K562 (cell line): ENCODE data around the gene AAGAB. TPM values are rescaled to one million over a fixed set of nuclear protein-coding genes. Genes with fewer than 3 reads are reported as not detected.

Experiments used
- CAMTA2 ChIP-seq: fragments of 250-450 bp; sonication (Bioruptor Pico); conservative IDR thresholded peaks from 2 replicates; pipeline ENCODE4 v1.5.1; 2022
- CBFA2T2 ChIP-seq: fragments of 450-650 bp; conservative IDR thresholded peaks from 2 replicates; pipeline ENCODE4 v1.6.1; 2017; ENCODE audit warnings: mild to moderate bottlenecking
- ETV6 ChIP-seq, 3 experiments: fragments of 150-350 bp in 1 of 3; sonication (generic) in 1 of 3; formaldehyde crosslinking in 1 of 3; IDR thresholded peaks; 2 replicates each; pipeline versions ENCODE4 v1.6.1 to v1.8.0; 2014 to 2022; ENCODE audit warnings: borderline replicate concordance in 2 of 3, low read depth in 2 of 3, antibody characterized with exemption in 1 of 3, low read length in 1 of 3, mild to moderate bottlenecking in 1 of 3, missing genetic modification reagents in 1 of 3
- FOS ChIP-seq: IDR thresholded peaks from 3 replicates; pipeline ENCODE4 v1.6.1; 2011; ENCODE audit not compliant: insufficient read length; ENCODE audit errors: extremely low read depth
- GATAD2A ChIP-seq: fragments of 450-650 bp; IDR thresholded peaks from 2 replicates; pipeline ENCODE4 v1.6.1; 2017
- LARP7 ChIP-seq: fragments of 450-650 bp; IDR thresholded peaks from 2 replicates; pipeline ENCODE4 v1.6.1; 2016
- NCOA4 ChIP-seq: fragments of 450-650 bp; IDR thresholded peaks from 2 replicates; pipeline ENCODE4 v1.6.1; 2018; ENCODE audit warnings: mild to moderate bottlenecking; ENCODE audit not compliant: partially characterized antibody
- NFE2L1 ChIP-seq: fragments of 450-650 bp; IDR thresholded peaks from 2 replicates; pipeline ENCODE4 v1.6.1; 2016; ENCODE audit warnings: missing genetic modification characterization, low read depth, mild to moderate bottlenecking, missing compliant biosample characterization, moderate library complexity, borderline replicate concordance
- PTTG1 ChIP-seq: fragments of 450-650 bp; IDR thresholded peaks from 2 replicates; pipeline ENCODE4 v1.6.1; 2016; ENCODE audit warnings: low read depth, mild to moderate bottlenecking, missing genetic modification characterization, missing compliant biosample characterization
- SUPT5H ChIP-seq: fragments of 450-650 bp; IDR thresholded peaks from 2 replicates; pipeline ENCODE4 v1.6.1; 2016
- TCFL5 ChIP-seq: fragments of 250-450 bp; sonication (Bioruptor Pico); conservative IDR thresholded peaks from 2 replicates; pipeline ENCODE4 v1.6.1; 2021; ENCODE audit warnings: mild to moderate bottlenecking, moderate library complexity, matching md5 sums
- ZNF134 ChIP-seq: fragments of 250-450 bp; sonication (Bioruptor Pico); conservative IDR thresholded peaks from 2 replicates; pipeline ENCODE4 v1.4.0; 2020
- ZNF3 ChIP-seq: fragments of 250-450 bp; sonication (Bioruptor Pico); IDR thresholded peaks from 2 replicates; pipeline ENCODE4 v1.5.0; 2021; ENCODE audit warnings: mild to moderate bottlenecking, moderate library complexity
- polyA plus RNA-seq, 8 experiments: library from polyadenylated mRNA; depleted of rRNA in 4 of 8; stranded (reverse) in 5 of 8; unstranded in 3 of 8; fragments of >200 nt; fragmentation: Nextera tagmentation in 2 of 8; fragmentation: Illumina TruSeq in 1 of 8; extraction: Ambion mirVana in 2 of 8; extraction: Trizol in 1 of 8; gene quantifications; 2 replicates each; pipeline versions ENCODE4 v1.2.1 to v1.2.3, GENCODE V29; 2011 to 2014; ENCODE audit warnings: inconsistent platforms in 1 of 8, missing spikeins in 1 of 8
- total RNA-seq, 7 experiments: library from RNA; depleted of rRNA in 6 of 7; stranded (reverse); fragments of >200 nt in 6 of 7; fragmentation: Illumina TruSeq in 2 of 7; extraction: Trizol in 2 of 7; gene quantifications; 2 replicates each; pipeline versions ENCODE4 v1.2.1 to v1.2.3, GENCODE V29; 2011 to 2021; ENCODE audit warnings: low replicate concordance in 1 of 7
- TF ChIP-seq, protein P1 (sequence below): fragments of 450-650 bp; IDR thresholded peaks from 2 replicates; pipeline ENCODE4 v1.7.0; 2016; ENCODE audit warnings: borderline replicate concordance
- TF ChIP-seq, protein P2 (sequence below): fragments of 250-450 bp; sonication (Bioruptor Pico); IDR thresholded peaks from 2 replicates; pipeline ENCODE4 v1.6.1; 2021; ENCODE audit warnings: mild to moderate bottlenecking
- TF ChIP-seq, protein P3 (sequence below): fragments of 250-450 bp; sonication (Bioruptor Pico); IDR thresholded peaks from 2 replicates; pipeline ENCODE4 v1.5.0; 2020; ENCODE audit warnings: mild to moderate bottlenecking, borderline replicate concordance
- TF ChIP-seq, protein P4 (sequence below): fragments of 250-450 bp; sonication (Bioruptor Pico); IDR thresholded peaks from 2 replicates; pipeline ENCODE4 v1.5.0; 2021
- TF ChIP-seq, protein P5 (sequence below), 2 experiments: fragments of 450-650 bp in 1 of 2; IDR thresholded peaks; 2 replicates each; pipeline ENCODE4 v1.6.1; 2011 to 2017; ENCODE audit warnings: low read depth in 2 of 2, antibody characterized with exemption in 1 of 2, borderline replicate concordance in 1 of 2, low read length in 1 of 2, mild to moderate bottlenecking in 1 of 2, mixed read lengths in 1 of 2; ENCODE audit not compliant: control insufficient read depth in 1 of 2

The AAGAB gene
- total and polyA plus RNA-seq, 9 of the 15 experiments (the other 6 are each of a cell fraction or from before 2014, with no cell fraction given) = 17.8 to 109 (median 58.3) TPM

DNA sequence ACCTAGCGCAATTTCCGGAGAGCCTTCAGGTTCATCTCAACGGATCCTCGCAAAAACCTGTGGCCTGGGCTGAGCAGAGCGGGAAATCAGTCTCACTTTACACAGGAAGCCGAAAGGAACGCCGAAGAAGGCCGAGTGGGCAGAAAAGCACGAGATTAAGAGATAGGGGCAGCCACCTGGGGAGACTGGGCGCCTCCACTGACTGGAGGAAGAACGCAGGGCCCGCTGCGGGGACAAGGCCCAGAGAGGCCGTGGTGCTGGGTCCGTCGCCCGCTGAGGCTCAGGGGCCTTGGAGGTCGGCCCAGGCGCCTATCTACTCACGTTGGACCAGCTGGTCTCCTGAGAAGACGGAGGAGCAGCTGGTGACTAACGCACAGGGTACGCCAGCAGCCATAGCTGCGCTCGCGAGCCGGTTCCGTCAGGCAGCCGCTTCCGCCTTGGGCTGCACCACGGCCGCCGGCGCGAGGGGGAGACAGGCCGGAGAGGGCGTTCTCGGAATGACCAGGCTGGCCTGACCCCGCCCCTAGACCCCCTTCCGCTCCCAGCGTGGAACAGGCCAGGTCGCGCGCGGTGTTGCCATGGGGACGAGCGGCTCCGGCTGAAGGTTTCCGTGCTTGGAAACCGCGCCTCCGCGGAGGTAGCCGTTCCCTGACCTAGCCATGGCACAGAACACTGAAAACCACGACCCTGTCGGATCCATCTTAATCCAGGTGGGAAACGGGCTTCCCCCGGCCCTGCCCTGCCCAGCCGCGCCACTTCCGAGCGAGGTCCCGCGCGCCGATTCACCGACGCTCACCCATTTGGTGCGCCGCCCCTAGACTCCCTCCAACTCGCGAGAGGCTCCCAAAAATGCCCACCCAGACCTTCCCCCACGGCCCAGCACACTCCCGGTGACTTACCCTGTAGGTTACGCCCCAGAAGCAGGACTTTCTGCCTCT lies at the start of gene AAGAB, which contains the start of gene IQCH (continued):
- TF ChIP-seq, protein P1, sequence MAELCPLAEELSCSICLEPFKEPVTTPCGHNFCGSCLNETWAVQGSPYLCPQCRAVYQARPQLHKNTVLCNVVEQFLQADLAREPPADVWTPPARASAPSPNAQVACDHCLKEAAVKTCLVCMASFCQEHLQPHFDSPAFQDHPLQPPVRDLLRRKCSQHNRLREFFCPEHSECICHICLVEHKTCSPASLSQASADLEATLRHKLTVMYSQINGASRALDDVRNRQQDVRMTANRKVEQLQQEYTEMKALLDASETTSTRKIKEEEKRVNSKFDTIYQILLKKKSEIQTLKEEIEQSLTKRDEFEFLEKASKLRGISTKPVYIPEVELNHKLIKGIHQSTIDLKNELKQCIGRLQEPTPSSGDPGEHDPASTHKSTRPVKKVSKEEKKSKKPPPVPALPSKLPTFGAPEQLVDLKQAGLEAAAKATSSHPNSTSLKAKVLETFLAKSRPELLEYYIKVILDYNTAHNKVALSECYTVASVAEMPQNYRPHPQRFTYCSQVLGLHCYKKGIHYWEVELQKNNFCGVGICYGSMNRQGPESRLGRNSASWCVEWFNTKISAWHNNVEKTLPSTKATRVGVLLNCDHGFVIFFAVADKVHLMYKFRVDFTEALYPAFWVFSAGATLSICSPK = no peak
- TF ChIP-seq ZNF3 (CRISPR knock-in tag) = no peak
- TF ChIP-seq CAMTA2 (CRISPR knock-in tag) = no peak
- no peak for TF ChIP-seq CBFA2T2
- no peak for TF ChIP-seq TCFL5
- 0 out of 2 replicates have a peak, but pooled peaks have one; percentile 23 for TF ChIP-seq GATAD2A
- TF ChIP-seq, protein P2, sequence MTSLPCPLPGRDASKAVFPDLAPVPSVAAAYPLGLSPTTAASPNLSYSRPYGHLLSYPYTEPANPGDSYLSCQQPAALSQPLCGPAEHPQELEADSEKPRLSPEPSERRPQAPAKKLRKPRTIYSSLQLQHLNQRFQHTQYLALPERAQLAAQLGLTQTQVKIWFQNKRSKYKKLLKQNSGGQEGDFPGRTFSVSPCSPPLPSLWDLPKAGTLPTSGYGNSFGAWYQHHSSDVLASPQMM (CRISPR knock-in tag) = no peak
- TF ChIP-seq, protein P3, sequence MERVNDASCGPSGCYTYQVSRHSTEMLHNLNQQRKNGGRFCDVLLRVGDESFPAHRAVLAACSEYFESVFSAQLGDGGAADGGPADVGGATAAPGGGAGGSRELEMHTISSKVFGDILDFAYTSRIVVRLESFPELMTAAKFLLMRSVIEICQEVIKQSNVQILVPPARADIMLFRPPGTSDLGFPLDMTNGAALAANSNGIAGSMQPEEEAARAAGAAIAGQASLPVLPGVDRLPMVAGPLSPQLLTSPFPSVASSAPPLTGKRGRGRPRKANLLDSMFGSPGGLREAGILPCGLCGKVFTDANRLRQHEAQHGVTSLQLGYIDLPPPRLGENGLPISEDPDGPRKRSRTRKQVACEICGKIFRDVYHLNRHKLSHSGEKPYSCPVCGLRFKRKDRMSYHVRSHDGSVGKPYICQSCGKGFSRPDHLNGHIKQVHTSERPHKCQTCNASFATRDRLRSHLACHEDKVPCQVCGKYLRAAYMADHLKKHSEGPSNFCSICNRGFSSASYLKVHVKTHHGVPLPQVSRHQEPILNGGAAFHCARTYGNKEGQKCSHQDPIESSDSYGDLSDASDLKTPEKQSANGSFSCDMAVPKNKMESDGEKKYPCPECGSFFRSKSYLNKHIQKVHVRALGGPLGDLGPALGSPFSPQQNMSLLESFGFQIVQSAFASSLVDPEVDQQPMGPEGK (CRISPR knock-in tag) = no peak
- no peak for TF ChIP-seq NCOA4
- no peak for TF ChIP-seq LARP7
- TF ChIP-seq, protein P4, sequence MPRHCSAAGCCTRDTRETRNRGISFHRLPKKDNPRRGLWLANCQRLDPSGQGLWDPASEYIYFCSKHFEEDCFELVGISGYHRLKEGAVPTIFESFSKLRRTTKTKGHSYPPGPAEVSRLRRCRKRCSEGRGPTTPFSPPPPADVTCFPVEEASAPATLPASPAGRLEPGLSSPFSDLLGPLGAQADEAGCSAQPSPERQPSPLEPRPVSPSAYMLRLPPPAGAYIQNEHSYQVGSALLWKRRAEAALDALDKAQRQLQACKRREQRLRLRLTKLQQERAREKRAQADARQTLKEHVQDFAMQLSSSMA (CRISPR knock-in tag) = no peak
- no peak for TF ChIP-seq FOS
- TF ChIP-seq NFE2L1 (tag) = no peak
- TF ChIP-seq ZNF134 (CRISPR knock-in tag) = no peak
- TF ChIP-seq, protein P5, sequence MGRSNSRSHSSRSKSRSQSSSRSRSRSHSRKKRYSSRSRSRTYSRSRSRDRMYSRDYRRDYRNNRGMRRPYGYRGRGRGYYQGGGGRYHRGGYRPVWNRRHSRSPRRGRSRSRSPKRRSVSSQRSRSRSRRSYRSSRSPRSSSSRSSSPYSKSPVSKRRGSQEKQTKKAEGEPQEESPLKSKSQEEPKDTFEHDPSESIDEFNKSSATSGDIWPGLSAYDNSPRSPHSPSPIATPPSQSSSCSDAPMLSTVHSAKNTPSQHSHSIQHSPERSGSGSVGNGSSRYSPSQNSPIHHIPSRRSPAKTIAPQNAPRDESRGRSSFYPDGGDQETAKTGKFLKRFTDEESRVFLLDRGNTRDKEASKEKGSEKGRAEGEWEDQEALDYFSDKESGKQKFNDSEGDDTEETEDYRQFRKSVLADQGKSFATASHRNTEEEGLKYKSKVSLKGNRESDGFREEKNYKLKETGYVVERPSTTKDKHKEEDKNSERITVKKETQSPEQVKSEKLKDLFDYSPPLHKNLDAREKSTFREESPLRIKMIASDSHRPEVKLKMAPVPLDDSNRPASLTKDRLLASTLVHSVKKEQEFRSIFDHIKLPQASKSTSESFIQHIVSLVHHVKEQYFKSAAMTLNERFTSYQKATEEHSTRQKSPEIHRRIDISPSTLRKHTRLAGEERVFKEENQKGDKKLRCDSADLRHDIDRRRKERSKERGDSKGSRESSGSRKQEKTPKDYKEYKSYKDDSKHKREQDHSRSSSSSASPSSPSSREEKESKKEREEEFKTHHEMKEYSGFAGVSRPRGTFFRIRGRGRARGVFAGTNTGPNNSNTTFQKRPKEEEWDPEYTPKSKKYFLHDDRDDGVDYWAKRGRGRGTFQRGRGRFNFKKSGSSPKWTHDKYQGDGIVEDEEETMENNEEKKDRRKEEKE (IDR thresholded peaks at IDR 0.05; ENCODE audit: borderline replicate concordance in 1 of 2, control insufficient read depth in 1 of 2, low read depth in 2 of 2, low read length in 1 of 2) = peak in 1 of 2 experiments; percentile 95; a peak in 2 of 4 replicates
- TF ChIP-seq ETV6 (IDR thresholded peaks at IDR 0.05; ENCODE audit: borderline replicate concordance in 1 of 2, low read depth in 2 of 2, low read length in 1 of 2) = no peak
- TF ChIP-seq ETV6 (CRISPR knock-in tag; IDR thresholded peaks at IDR 0.05; ENCODE audit: borderline replicate concordance) = 0 out of 2 replicates have a peak, but pooled peaks have one; percentile 42
- peak; percentile 92 for TF ChIP-seq SUPT5H
- no peak for TF ChIP-seq PTTG1 (tag)
